Esophagus muscularis mucosa (tissue), 4 donors: ENCODE results near the gene USP15. TPM values are rescaled to one million over a fixed set of nuclear protein-coding genes. Genes with fewer than 3 reads are reported as not detected.

Experiments
- DNase-seq: peaks from one replicate; pipeline ENCODE4 v3.0.0-alpha.2; 2017; ENCODE audit errors: extremely low spot score
- H3K27ac ChIP-seq, 4 donors: fragments of 200-600 bp; sonication (generic); replicated peaks in 1 of 4; 1 replicate in 3 of 4; 2 replicates in 1 of 4; pipeline ENCODE4 v1.5.1; 2016 to 2019; ENCODE audit warnings: mild to moderate bottlenecking in 1 of 4
- H3K27me3 ChIP-seq, 4 donors: fragments of 200-600 bp; sonication (generic); one replicate each; pipeline versions ENCODE4 v1.5.1 to v1.6.0; 2016 to 2019
- H3K36me3 ChIP-seq, 4 donors: fragments of 200-600 bp; sonication (generic); one replicate each; pipeline ENCODE4 v1.5.1; 2016 to 2019
- H3K4me1 ChIP-seq, 4 donors: fragments of 200-600 bp; sonication (generic); one replicate each; pipeline ENCODE4 v1.5.1; 2016 to 2019
- H3K4me3 ChIP-seq, 4 donors: fragments of 200-600 bp; sonication (generic); 1 replicate in 2 of 4; 2 replicates in 2 of 4; pipeline ENCODE4 v1.5.1; 2016 to 2019; ENCODE audit warnings: mild to moderate bottlenecking in 4 of 4, moderate library complexity in 1 of 4
- H3K9me3 ChIP-seq, 4 donors: fragments of 200-600 bp; sonication (generic); 1 replicate in 3 of 4; 2 replicates in 1 of 4; pipeline ENCODE4 v1.5.1; 2016 to 2019
- EP300 ChIP-seq: sonication (generic); formaldehyde crosslinking; IDR thresholded peaks from one replicate; pipeline ENCODE4 v1.6.1; 2017; ENCODE audit warnings: antibody characterized with exemption
- POLR2A ChIP-seq: fragments of 450-650 bp; IDR thresholded peaks from one replicate; pipeline ENCODE4 v1.6.1; 2017; ENCODE audit warnings: antibody characterized with exemption, moderate library complexity, mild to moderate bottlenecking, low read depth
- POLR2AphosphoS5 ChIP-seq, 2 donors: sonication (generic); formaldehyde crosslinking; IDR thresholded peaks; one replicate each; pipeline ENCODE4 v1.6.1; 2017; ENCODE audit warnings: antibody characterized with exemption in 2 of 2
- WGBS: methylation state at CpG from one replicate; pipeline ENCODE4 v1.1.5; 2018; 5-methylcytosine and 5-hydroxymethylcytosine counted together
- intact Hi-C: fragments of 100-400 bp; cut with DNase I; formaldehyde crosslinking; loops from one replicate; pipeline ENCODE4 v1.15.1; 2023
- total RNA-seq, 4 donors: library from RNA; depleted of rRNA; stranded (reverse); fragments of >200 nt; gene quantifications; one replicate each; pipeline versions ENCODE4 v1.1.0 to v1.2.1, GENCODE V29; 2016
- TF ChIP-seq, protein P1 (sequence below), 3 experiments: fragments of 200-600 bp in 2 of 3; fragments of 450-650 bp in 1 of 3; sonication (generic) in 2 of 3; IDR thresholded peaks; one replicate each; pipeline ENCODE4 v1.5.1; 2017 to 2019; ENCODE audit warnings: antibody characterized with exemption in 3 of 3, mild to moderate bottlenecking in 2 of 3, moderate library complexity in 1 of 3

Gene USP15
- total RNA-seq, 4 donors from 2014 or later: 38.0 to 78.5 (median 49.9) TPM

DNA sequence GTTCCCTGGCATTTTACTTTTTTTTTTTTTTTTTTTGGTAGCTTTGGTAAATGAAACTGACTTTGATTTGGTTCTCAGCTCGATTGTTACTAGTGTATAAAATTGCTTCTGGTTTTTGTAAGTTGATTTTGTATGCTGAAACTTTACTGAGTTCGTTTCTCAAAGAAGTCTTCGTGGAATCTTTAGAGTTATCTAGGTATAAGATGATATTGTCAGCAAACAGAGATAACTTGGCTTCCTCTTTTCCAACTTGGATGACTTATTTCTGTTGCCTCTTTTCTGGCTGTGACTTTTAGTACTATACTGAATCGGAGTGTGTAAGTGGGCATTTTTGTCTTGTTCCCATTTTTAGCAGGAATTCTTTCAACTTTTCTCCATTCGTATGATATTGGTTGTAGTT is 28.1 kb downstream of the USP15 start:
- DNase-seq: no peak
- H3K9me3 ChIP-seq: peaks cover 0 to 13% (median 0%) of the 10 kb centered on the region in 4 donors
- H3K4me3 ChIP-seq: no peak overlapping the region
- H3K36me3 ChIP-seq: no peaks in the 10 kb centered on the region
- H3K27ac ChIP-seq: no peak overlapping the region
- intact Hi-C loops: no loop called here
- TF ChIP-seq POLR2A: no peak
- no peak for TF ChIP-seq EP300
- TF ChIP-seq, protein P1, sequence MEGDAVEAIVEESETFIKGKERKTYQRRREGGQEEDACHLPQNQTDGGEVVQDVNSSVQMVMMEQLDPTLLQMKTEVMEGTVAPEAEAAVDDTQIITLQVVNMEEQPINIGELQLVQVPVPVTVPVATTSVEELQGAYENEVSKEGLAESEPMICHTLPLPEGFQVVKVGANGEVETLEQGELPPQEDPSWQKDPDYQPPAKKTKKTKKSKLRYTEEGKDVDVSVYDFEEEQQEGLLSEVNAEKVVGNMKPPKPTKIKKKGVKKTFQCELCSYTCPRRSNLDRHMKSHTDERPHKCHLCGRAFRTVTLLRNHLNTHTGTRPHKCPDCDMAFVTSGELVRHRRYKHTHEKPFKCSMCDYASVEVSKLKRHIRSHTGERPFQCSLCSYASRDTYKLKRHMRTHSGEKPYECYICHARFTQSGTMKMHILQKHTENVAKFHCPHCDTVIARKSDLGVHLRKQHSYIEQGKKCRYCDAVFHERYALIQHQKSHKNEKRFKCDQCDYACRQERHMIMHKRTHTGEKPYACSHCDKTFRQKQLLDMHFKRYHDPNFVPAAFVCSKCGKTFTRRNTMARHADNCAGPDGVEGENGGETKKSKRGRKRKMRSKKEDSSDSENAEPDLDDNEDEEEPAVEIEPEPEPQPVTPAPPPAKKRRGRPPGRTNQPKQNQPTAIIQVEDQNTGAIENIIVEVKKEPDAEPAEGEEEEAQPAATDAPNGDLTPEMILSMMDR (IDR thresholded peaks at IDR 0.05): no peak
- no peak for TF ChIP-seq POLR2AphosphoS5 (IDR thresholded peaks at IDR 0.05)
- H3K4me1 ChIP-seq: peaks cover 8 to 55% (median 35%) of the 10 kb centered on the region in 4 donors
- WGBS: 83% methylated on average over 5 of the region's 5 CpGs
- no peaks in the 10 kb centered on the region for H3K27me3 ChIP-seq

DNA sequence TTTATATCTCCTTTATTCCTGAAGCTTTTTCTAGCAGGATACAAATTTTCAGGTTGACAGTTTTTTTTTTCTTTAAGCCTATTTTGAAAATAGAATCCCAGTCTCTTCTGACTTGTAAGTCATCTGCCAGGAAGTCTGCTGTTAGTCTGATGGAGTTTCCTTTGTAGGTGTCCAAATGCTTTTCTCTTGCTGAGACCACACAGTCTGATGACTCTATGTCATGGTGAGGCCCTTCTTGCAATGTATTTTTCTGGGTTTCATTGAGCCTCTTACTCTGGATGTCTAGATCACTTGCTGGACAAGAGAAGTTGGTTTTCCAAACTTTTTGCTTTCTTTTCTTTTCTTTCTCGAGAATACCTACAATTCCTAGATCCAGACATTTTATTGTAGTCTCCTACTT is 30.6 kb downstream of the USP15 start:
- Histone ChIP-seq H3K4me1 (peaks cover 8 to 34% (median 24%) of the 10 kb centered on the region in 4 donors), H3K36me3 (peaks cover 0 to 17% (median 10%) of the 10 kb centered on the region in 4 donors), H3K9me3 (peaks cover 0 to 13% (median 0%) of the 10 kb centered on the region in 4 donors), H3K27me3 (no peaks in the 10 kb centered on the region), H3K4me3 (no peak overlapping the region), H3K27ac (no peak overlapping the region)
- 100% methylated on average over 1 of the region's 1 CpG for WGBS
- TF ChIP-seq, protein P1 (IDR thresholded peaks at IDR 0.05): no peak
- TF ChIP-seq POLR2A (no peak), POLR2AphosphoS5 (IDR thresholded peaks at IDR 0.05) (no peak), EP300 (no peak)
- DNase-seq: no peak
- intact Hi-C loops: no loop called here

GRCh38 chr12:62291864-62292760 is 31.9 kb downstream of the USP15 start:
- no peak for DNase-seq
- Histone ChIP-seq H3K27ac (no peak overlapping the region), H3K4me1 (peaks cover 3 to 26% (median 15%) of the 10 kb centered on the region in 4 donors), H3K4me3 (no peak overlapping the region), H3K9me3 (peaks cover 0 to 13% (median 0%) of the 10 kb centered on the region in 4 donors), H3K36me3 (peaks cover 0 to 26% (median 19%) of the 10 kb centered on the region in 4 donors), H3K27me3 (no peaks in the 10 kb centered on the region)
- intact Hi-C loops: no loop called here
- WGBS: 100% methylated on average over 1 of the region's 2 CpGs
- TF ChIP-seq POLR2AphosphoS5 (IDR thresholded peaks at IDR 0.05) (no peak), EP300 (no peak), POLR2A (no peak)
- TF ChIP-seq, protein P1 (IDR thresholded peaks at IDR 0.05): no peak

DNA sequence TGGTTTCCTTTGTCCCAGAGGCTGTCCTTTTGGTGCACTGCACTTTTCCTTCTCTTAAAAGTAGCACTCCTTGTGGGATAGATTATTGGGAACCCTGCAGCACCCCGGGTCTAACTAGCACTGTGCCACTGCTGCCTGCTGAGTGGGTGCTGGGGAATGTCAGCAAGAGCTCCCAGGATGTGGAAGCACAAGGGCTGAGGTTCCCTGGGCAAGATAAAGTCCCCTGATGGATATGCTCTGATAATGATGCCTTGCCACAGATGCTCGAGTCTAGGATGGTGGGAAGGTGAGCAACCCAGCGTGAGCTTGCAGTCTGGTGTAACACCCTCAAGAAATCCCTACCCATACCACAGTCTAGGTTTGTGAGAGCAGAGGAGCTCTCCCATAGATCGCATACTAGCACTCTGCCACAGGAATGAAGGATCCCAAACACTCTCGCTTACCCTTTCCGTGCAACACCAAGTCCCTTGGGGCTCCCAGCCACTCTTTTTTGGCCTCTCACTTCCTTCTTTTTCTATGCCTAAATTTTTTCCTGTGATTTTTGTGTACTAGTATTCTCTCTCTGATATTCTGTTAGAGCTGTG is 32.6 kb downstream of the USP15 start:
- H3K27ac ChIP-seq: no peak overlapping the region
- intact Hi-C loops: no loop called here
- 79% methylated on average over 5 of the region's 6 CpGs for WGBS
- peaks cover 0 to 15% (median 0%) of the 10 kb centered on the region in 4 donors for H3K9me3 ChIP-seq
- TF ChIP-seq POLR2AphosphoS5 (IDR thresholded peaks at IDR 0.05): no peak
- TF ChIP-seq, protein P1 (IDR thresholded peaks at IDR 0.05): no peak
- no peak for TF ChIP-seq EP300
- no peak for TF ChIP-seq POLR2A
- H3K36me3 ChIP-seq: peaks cover 0 to 33% (median 22%) of the 10 kb centered on the region in 4 donors
- no peaks in the 10 kb centered on the region for H3K27me3 ChIP-seq
- H3K4me1 ChIP-seq: peaks cover 3 to 26% (median 15%) of the 10 kb centered on the region in 4 donors
- no peak for DNase-seq
- H3K4me3 ChIP-seq: no peak overlapping the region
